ENCODE data around the gene OLFM2.

DNA sequence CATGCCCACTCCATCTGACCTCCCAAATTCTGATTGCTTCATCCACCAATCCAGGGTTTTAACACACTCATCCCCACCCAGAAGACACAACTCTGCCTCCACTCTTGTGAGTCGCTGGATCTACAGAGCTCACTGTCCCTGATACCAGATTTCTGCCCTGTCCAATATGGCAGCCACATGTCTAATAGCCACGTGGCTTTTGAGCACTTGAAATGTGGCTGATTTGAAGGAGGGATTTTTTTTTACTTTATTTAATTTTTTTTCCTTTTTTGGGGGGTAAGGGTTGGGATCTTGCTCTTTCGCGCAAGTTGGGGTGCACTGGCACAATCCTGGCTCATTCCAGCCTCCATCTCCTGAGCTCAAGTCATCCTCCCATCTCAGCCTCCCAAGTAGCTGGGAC is 24.8 kb upstream of the OLFM2 start:
- TF ChIP-seq, protein P1, sequence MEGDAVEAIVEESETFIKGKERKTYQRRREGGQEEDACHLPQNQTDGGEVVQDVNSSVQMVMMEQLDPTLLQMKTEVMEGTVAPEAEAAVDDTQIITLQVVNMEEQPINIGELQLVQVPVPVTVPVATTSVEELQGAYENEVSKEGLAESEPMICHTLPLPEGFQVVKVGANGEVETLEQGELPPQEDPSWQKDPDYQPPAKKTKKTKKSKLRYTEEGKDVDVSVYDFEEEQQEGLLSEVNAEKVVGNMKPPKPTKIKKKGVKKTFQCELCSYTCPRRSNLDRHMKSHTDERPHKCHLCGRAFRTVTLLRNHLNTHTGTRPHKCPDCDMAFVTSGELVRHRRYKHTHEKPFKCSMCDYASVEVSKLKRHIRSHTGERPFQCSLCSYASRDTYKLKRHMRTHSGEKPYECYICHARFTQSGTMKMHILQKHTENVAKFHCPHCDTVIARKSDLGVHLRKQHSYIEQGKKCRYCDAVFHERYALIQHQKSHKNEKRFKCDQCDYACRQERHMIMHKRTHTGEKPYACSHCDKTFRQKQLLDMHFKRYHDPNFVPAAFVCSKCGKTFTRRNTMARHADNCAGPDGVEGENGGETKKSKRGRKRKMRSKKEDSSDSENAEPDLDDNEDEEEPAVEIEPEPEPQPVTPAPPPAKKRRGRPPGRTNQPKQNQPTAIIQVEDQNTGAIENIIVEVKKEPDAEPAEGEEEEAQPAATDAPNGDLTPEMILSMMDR (IDR thresholded peaks at IDR 0.05 in 2 of 3, conservative IDR thresholded peaks at IDR 0.05 in 1 of 3; ENCODE audit: insufficient read depth in 2 of 3, low read depth in 1 of 3, low read length in 3 of 3), result no peak
- TF ChIP-seq, protein P2, sequence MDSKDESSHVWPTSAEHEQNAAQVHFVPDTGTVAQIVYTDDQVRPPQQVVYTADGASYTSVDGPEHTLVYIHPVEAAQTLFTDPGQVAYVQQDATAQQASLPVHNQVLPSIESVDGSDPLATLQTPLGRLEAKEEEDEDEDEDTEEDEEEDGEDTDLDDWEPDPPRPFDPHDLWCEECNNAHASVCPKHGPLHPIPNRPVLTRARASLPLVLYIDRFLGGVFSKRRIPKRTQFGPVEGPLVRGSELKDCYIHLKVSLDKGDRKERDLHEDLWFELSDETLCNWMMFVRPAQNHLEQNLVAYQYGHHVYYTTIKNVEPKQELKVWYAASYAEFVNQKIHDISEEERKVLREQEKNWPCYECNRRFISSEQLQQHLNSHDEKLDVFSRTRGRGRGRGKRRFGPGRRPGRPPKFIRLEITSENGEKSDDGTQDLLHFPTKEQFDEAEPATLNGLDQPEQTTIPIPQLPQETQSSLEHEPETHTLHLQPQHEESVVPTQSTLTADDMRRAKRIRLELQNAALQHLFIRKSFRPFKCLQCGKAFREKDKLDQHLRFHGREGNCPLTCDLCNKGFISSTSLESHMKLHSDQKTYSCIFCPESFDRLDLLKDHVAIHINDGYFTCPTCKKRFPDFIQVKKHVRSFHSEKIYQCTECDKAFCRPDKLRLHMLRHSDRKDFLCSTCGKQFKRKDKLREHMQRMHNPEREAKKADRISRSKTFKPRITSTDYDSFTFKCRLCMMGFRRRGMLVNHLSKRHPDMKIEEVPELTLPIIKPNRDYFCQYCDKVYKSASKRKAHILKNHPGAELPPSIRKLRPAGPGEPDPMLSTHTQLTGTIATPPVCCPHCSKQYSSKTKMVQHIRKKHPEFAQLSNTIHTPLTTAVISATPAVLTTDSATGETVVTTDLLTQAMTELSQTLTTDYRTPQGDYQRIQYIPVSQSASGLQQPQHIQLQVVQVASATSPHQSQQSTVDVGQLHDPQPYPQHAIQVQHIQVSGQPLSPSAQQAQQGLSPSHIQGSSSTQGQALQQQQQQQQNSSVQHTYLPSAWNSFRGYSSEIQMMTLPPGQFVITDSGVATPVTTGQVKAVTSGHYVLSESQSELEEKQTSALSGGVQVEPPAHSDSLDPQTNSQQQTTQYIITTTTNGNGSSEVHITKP (IDR thresholded peaks at IDR 0.05; ENCODE audit: partially characterized antibody), result no peak
- no peak for TF ChIP-seq CREB1 (IDR thresholded peaks at IDR 0.05)
- TF ChIP-seq CREB1 (CRISPR knock-in tag; IDR thresholded peaks at IDR 0.05), result no peak
- TF ChIP-seq, protein P3, sequence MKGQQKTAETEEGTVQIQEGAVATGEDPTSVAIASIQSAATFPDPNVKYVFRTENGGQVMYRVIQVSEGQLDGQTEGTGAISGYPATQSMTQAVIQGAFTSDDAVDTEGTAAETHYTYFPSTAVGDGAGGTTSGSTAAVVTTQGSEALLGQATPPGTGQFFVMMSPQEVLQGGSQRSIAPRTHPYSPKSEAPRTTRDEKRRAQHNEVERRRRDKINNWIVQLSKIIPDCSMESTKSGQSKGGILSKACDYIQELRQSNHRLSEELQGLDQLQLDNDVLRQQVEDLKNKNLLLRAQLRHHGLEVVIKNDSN (CRISPR knock-in tag; IDR thresholded peaks at IDR 0.05), result no peak
- no peak for TF ChIP-seq NR1H2 (CRISPR knock-in tag; IDR thresholded peaks at IDR 0.05)
- no peak for TF ChIP-seq C11orf30 (IDR thresholded peaks at IDR 0.05; ENCODE audit: low read depth)
- no peak for TF ChIP-seq POLR2A (conservative IDR thresholded peaks at IDR 0.05)
- TF ChIP-seq, protein P4, sequence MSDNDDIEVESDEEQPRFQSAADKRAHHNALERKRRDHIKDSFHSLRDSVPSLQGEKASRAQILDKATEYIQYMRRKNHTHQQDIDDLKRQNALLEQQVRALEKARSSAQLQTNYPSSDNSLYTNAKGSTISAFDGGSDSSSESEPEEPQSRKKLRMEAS (CRISPR knock-in tag; IDR thresholded peaks at IDR 0.05), result no peak
- TF ChIP-seq ZSCAN29 (IDR thresholded peaks at IDR 0.05), result no peak
